ENCODE results near the gene MCOLN3.

GRCh38 chr1:85022700-85023099 is 25.6 kb downstream of the MCOLN3 start:
- TF ChIP-seq CTCF (IDR thresholded peaks at IDR 0.05; ENCODE audit: low read depth, low read length) (no peak), EZH2phosphoT487 (IDR thresholded peaks at IDR 0.05; ENCODE audit: low read depth) (no peak)

Data from OCI-LY3 (cell line).